SK-N-SH (cell line): Measurements from ENCODE around the gene CRTC1. TPM values are rescaled to one million over a fixed set of nuclear protein-coding genes. Genes with fewer than 3 reads are reported as not detected.

Experiments
- CTCF ChIA-PET: fragments of 300-600, 350-600 bp; formaldehyde crosslinking; extraction: SDS; loops from one replicate; lab custom pipeline; 2021; lab: Yijun Ruan, JAX
- POLR2A ChIA-PET: fragments of 350-600 bp; sonication (Branson Sonifier 250); formaldehyde crosslinking; extraction: SDS; loops from one replicate; lab custom pipeline; 2020; ENCODE audit warnings: antibody characterized with exemption, inconsistent platforms; lab: Yijun Ruan, JAX
- DNase-seq: peaks from one replicate; pipeline ENCODE4 v3.0.0; 2012
- H2AFZ ChIP-seq: fragments of 200-600 bp; sonication (generic); 2 replicates; pipeline ENCODE4 v1.8.1; 2016; ENCODE audit warnings: antibody characterized with exemption, mild to moderate bottlenecking, low read depth
- H3F3A ChIP-seq: fragments of 200-600 bp; sonication (generic); replicated peaks from 2 replicates; pipeline ENCODE3; 2016; ENCODE audit warnings: antibody characterized with exemption, mild to moderate bottlenecking; ENCODE audit not compliant: insufficient read depth
- H3K27ac ChIP-seq, 2 experiments: fragments of 200-500 bp in 1 of 2; fragments of 200-600 bp in 1 of 2; sonication (Bioruptor generic) in 1 of 2; sonication (generic), shearing (Covaris generic) in 1 of 2; 2 replicates each; pipeline versions ENCODE4 v1.5.1 to v1.6.1; 2014 to 2016; ENCODE audit warnings: low read depth in 2 of 2, inconsistent platforms in 1 of 2, low read length in 1 of 2, mild to moderate bottlenecking in 1 of 2, mixed read lengths in 1 of 2
- H3K27me3 ChIP-seq: fragments of 200-600 bp; sonication (generic), shearing (Covaris generic); 2 replicates; pipeline ENCODE4 v1.6.1; 2016; ENCODE audit warnings: mixed run types; ENCODE audit not compliant: insufficient read depth
- H3K36me3 ChIP-seq, 2 experiments: fragments of 200-500 bp in 1 of 2; fragments of 200-600 bp in 1 of 2; sonication (Bioruptor generic) in 1 of 2; sonication (generic) in 1 of 2; replicated peaks in 1 of 2; 2 replicates each; pipeline versions ENCODE3 to v1.5.1; 2014 to 2016; ENCODE audit warnings: low read length in 1 of 2, mild to moderate bottlenecking in 1 of 2; ENCODE audit not compliant: insufficient read depth in 2 of 2, control insufficient read depth in 1 of 2
- H3K4me1 ChIP-seq, 2 experiments: fragments of 200-500 bp in 1 of 2; fragments of 200-600 bp in 1 of 2; sonication (Bioruptor generic) in 1 of 2; sonication (generic), shearing (Covaris generic) in 1 of 2; 2 replicates each; pipeline versions ENCODE4 v1.5.1 to v1.6.1; 2014 to 2016; ENCODE audit warnings: low read depth in 1 of 2, low read length in 1 of 2, mixed run types in 1 of 2; ENCODE audit not compliant: insufficient read depth in 2 of 2, control insufficient read depth in 1 of 2
- H3K4me2 ChIP-seq: fragments of 200-600 bp; sonication (generic), shearing (Covaris generic); 2 replicates; pipeline ENCODE4 v1.6.1; 2017; ENCODE audit warnings: mixed run types
- H3K4me3 ChIP-seq, 2 experiments: fragments of 200-500 bp in 1 of 2; fragments of 200-600 bp in 1 of 2; sonication (Bioruptor generic) in 1 of 2; sonication (generic), shearing (Covaris generic) in 1 of 2; 2 replicates each; pipeline versions ENCODE4 v1.5.1 to v1.8.1; 2014 to 2016; ENCODE audit warnings: low read depth in 2 of 2, inconsistent platforms in 1 of 2, low read length in 1 of 2, mild to moderate bottlenecking in 1 of 2, mixed read lengths in 1 of 2, moderate library complexity in 1 of 2
- H3K79me2 ChIP-seq: fragments of 200-600 bp; sonication (generic); 2 replicates; pipeline ENCODE4 v1.8.1; 2017; ENCODE audit warnings: mild to moderate bottlenecking; ENCODE audit not compliant: insufficient read depth
- H3K9ac ChIP-seq: fragments of 200-600 bp; sonication (generic); 2 replicates; pipeline ENCODE4 v1.6.1; 2017; ENCODE audit warnings: mixed run types
- H3K9me2 ChIP-seq: fragments of 200-600 bp; sonication (generic); 2 replicates; pipeline ENCODE4 v1.6.1; 2017; ENCODE audit warnings: mixed run types
- H3K9me3 ChIP-seq: fragments of 200-600 bp; sonication (generic); 2 replicates; pipeline ENCODE4 v1.6.1; 2017; ENCODE audit warnings: mixed run types, mild to moderate bottlenecking, moderate library complexity
- H4K20me1 ChIP-seq: fragments of 200-600 bp; sonication (generic); 2 replicates; pipeline ENCODE4 v1.6.1; 2017; ENCODE audit warnings: mild to moderate bottlenecking, mixed run types; ENCODE audit not compliant: insufficient read depth
- CHD2 ChIP-seq: fragments of 150-350 bp; IDR thresholded peaks from 2 replicates; pipeline ENCODE4 v1.6.1; 2018; ENCODE audit warnings: low read length; ENCODE audit not compliant: partially characterized antibody
- FOSL2 ChIP-seq: IDR thresholded peaks from 2 replicates; pipeline ENCODE4 v1.4.0; 2012; ENCODE audit warnings: low read depth, mild to moderate bottlenecking, moderate library complexity, borderline replicate concordance
- GATA2 ChIP-seq: sonication (generic); formaldehyde crosslinking; IDR thresholded peaks from 2 replicates; pipeline ENCODE4 v1.5.0; 2020; ENCODE audit warnings: mild to moderate bottlenecking, missing genetic modification reagents
- MAX ChIP-seq: IDR thresholded peaks from 2 replicates; pipeline ENCODE4 v1.4.0; 2012; ENCODE audit warnings: low read depth
- MEF2A ChIP-seq: IDR thresholded peaks from 2 replicates; pipeline ENCODE4 v1.4.0; 2012; ENCODE audit warnings: low read depth, borderline replicate concordance
- NRF1 ChIP-seq: IDR thresholded peaks from 2 replicates; pipeline ENCODE4 v1.6.1; 2012; ENCODE audit warnings: low read depth, mild to moderate bottlenecking, low read length
- PBX3 ChIP-seq: IDR thresholded peaks from 2 replicates; pipeline ENCODE4; 2012
- RAD21 ChIP-seq: IDR thresholded peaks from 2 replicates; pipeline ENCODE4 v1.6.1; 2012; ENCODE audit warnings: mild to moderate bottlenecking, low read length
- RCOR1 ChIP-seq: fragments of 150-350 bp; IDR thresholded peaks from 2 replicates; pipeline ENCODE4 v1.6.1; 2017; ENCODE audit warnings: antibody characterized with exemption, low read length
- RFX5 ChIP-seq: IDR thresholded peaks from 2 replicates; pipeline ENCODE4 v1.6.1; 2012; ENCODE audit warnings: mild to moderate bottlenecking, improper control_type of control experiment, low read length
- RXRA ChIP-seq: IDR thresholded peaks from 2 replicates; pipeline ENCODE4 v1.4.0; 2012; ENCODE audit warnings: low read depth, mild to moderate bottlenecking, borderline replicate concordance
- SIN3A ChIP-seq: IDR thresholded peaks from 2 replicates; pipeline ENCODE4 v1.6.1; 2012; ENCODE audit warnings: low read depth, mild to moderate bottlenecking, low read length, moderate library complexity, borderline replicate concordance
- TAF1 ChIP-seq: IDR thresholded peaks from 2 replicates; pipeline ENCODE4 v1.6.1; 2012; ENCODE audit warnings: low read depth, mild to moderate bottlenecking, low read length, moderate library complexity, borderline replicate concordance
- WGBS: methylation state at CpG from one replicate; pipeline ENCODE4 v1.1.6; 2017; ENCODE audit warnings: low lambda C conversion rate; 5-methylcytosine and 5-hydroxymethylcytosine counted together
- polyA plus RNA-seq, 3 experiments: library from polyadenylated mRNA; depleted of rRNA; stranded (reverse); fragments of >200 nt; gene quantifications; 2 replicates each; pipeline ENCODE4 v1.2.3, GENCODE V29; 2012

Gene CRTC1
- polyA plus RNA-seq, 1 of the 3 experiments (the other 2 are of a cell fraction): 5.0 TPM

GRCh38 chr19:18794029-18794313, 110.5 kb downstream of the CRTC1 start:
- Histone ChIP-seq H2AFZ (no peak overlapping the region), H3K36me3 (no peaks in the 10 kb centered on the region), H3K27me3 (peaks cover 39% of the 10 kb centered on the region), H3K27ac (no peak overlapping the region), H3K4me3 (no peak overlapping the region), H3K79me2 (no peaks in the 10 kb centered on the region), H3K4me1 (peaks cover 0 to 6% of the 10 kb centered on the region in 2 experiments; a peak in 1 of 4 replicates), H4K20me1 (no peaks in the 10 kb centered on the region), H3K9ac (no peak overlapping the region), H3F3A (peaks cover 4% of the 10 kb centered on the region), H3K9me2 (no peaks in the 10 kb centered on the region), H3K9me3 (no peaks in the 10 kb centered on the region), H3K4me2 (no peak overlapping the region)
- ChIA-PET CTCF (interaction anchor here (1.4 to 1.6 kb wide), 2 partner anchors 53 to 54 kb away, joined by 4 to 5 read pairs; no protein-coding TSS in a partner anchor), POLR2A (interaction anchor here (1.1 kb wide), 1 partner anchor 37 kb away, joined by 3 read pairs; the partner anchor contains the start of gene UPF1)
- TF ChIP-seq GATA2 (CRISPR knock-in tag) (no peak), NRF1 (no peak), RCOR1 (no peak), RFX5 (no peak), FOSL2 (no peak), RAD21 (no peak), PBX3 (no peak), CHD2 (no peak)
- DNase-seq: no peak
- WGBS: 75% methylated on average over 5 of the region's 5 CpGs

DNA sequence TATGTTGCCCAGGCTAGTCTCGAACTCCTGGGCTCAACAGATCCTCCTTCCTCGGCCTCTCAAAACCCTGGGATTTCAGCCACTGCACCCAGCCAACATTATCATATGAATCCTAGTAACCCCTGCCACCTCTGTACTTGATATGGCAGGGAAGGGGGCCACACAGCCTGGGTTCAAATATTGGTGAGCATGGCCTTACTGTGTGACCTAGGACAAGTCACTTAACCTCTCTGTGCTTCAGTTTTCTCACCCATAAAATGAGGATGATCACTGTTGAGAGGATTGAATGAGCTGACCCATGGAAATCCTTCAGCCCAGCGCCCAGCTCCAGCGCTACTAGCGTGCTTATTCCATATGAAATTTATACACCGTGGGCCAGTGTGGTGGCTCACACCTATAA, 111.2 kb downstream of the CRTC1 start:
- H3F3A ChIP-seq: peaks cover 4% of the 10 kb centered on the region
- no peaks in the 10 kb centered on the region for H3K9me2 ChIP-seq
- peaks cover 0 to 6% of the 10 kb centered on the region in 2 experiments; a peak in 1 of 4 replicates for H3K4me1 ChIP-seq
- H3K27ac ChIP-seq: no peak overlapping the region
- no peak overlapping the region for H3K4me3 ChIP-seq
- POLR2A ChIA-PET: no interaction called here
- TF ChIP-seq MAX: no peak
- no peak for TF ChIP-seq MEF2A
- TF ChIP-seq TAF1: no peak
- no peak for TF ChIP-seq RXRA
- no peak for TF ChIP-seq SIN3A
- TF ChIP-seq, all 33 proteins: peak for 0
- Histone ChIP-seq H3K9ac (no peak overlapping the region), H3K79me2 (no peaks in the 10 kb centered on the region), H2AFZ (no peak overlapping the region), H3K4me2 (no peak overlapping the region), H3K9me3 (no peaks in the 10 kb centered on the region), H3K27me3 (peaks cover 32% of the 10 kb centered on the region), H4K20me1 (no peaks in the 10 kb centered on the region), H3K36me3 (no peaks in the 10 kb centered on the region)
- CTCF ChIA-PET: interaction anchor here (1.1 kb wide), 1 partner anchor 14 kb away, joined by 3 read pairs; no protein-coding TSS in a partner anchor
- DNase-seq: no peak
- 98% methylated on average over 6 of the region's 6 CpGs for WGBS
